ENCODE measurements around the gene RRP12. TPM values are rescaled to one million over a fixed set of nuclear protein-coding genes. Genes with fewer than 3 reads are reported as not detected.
"Not testable (repeated sequence)": the region's sequence is repeated elsewhere in the genome, so short reads cannot be mapped to it uniquely, and the experiment has no call there.

The RRP12 gene
- total and polyA plus RNA-seq, 2 of the 4 experiments (the other 2 are of a cell fraction) = 21.5 to 23.3 TPM

DNA sequence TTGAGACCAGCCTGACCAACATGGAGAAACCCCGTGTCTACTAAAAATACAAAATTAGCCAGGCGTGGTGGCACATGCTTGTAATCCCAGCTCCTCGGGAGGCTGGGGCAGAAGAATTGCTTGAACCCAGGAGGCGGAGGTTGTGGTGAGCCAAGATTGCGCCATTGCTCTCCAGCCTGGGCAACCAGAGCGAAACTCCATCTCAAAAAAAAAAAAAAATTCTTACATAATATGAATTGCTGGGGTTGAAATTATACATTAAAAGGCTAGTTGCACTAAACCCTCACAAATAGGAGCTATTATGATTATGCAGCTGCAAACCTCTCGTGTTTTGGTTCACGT is 22.6 kb upstream of the RRP12 start:
- H4K5ac ChIP-seq (ENCODE audit: low read depth, low read length); BruUV-seq (replicated peaks); H3K9me3 ChIP-seq (ENCODE audit: control insufficient read depth, insufficient read depth, low read length); H3K4ac ChIP-seq (ENCODE audit: low read depth, low read length); H2AFZ ChIP-seq (replicated peaks; ENCODE audit: low read length, poor library complexity); H3K4me2 ChIP-seq (ENCODE audit: low read depth, low read length); H2BK15ac ChIP-seq (ENCODE audit: low read depth, low read length); dilution Hi-C loops (cut with HindIII; ENCODE audit: low sequenced_read_pairs, unreplicated experiment); H3K56ac ChIP-seq (ENCODE audit: extremely low read depth, insufficient read depth, low read length); H3K18ac ChIP-seq (ENCODE audit: low read depth, low read length); H3K9ac ChIP-seq (ENCODE audit: low read depth, low read length); H4K91ac ChIP-seq (ENCODE audit: insufficient read depth, low read depth, low read length); H2AK9ac ChIP-seq (replicated peaks; ENCODE audit: low read depth, low read length, poor library complexity); intact Hi-C loops (cut with micrococcal nuclease); H3K23ac ChIP-seq (ENCODE audit: low read depth, low read length); H2BK120ac ChIP-seq (ENCODE audit: low read depth, low read length); H2BK20ac ChIP-seq (ENCODE audit: low read depth, low read length); DNase-seq; POLR2A ChIA-PET (ENCODE audit: unreplicated experiment); H4K8ac ChIP-seq (ENCODE audit: low read depth in 2 of 2, low read length in 2 of 2); in situ Hi-C loops (cut with MboI; ENCODE audit: low sequenced_read_pairs); H2AK5ac ChIP-seq (ENCODE audit: low read depth, low read length); H3K27me3 ChIP-seq (ENCODE audit: control insufficient read depth, insufficient read depth, low read length); CTCF ChIA-PET; H3K27ac ChIP-seq (ENCODE audit: insufficient read depth, low read length); H3K14ac ChIP-seq (replicated peaks; ENCODE audit: low read depth, low read length); ATAC-seq (ENCODE audit: low read depth); H2BK5ac ChIP-seq (ENCODE audit: low read depth, low read length, poor library complexity, severe bottlenecking); H3K4me3 ChIP-seq (ENCODE audit: insufficient read depth, low read depth, low read length); H3K9me1 ChIP-seq (ENCODE audit: insufficient read depth, low read length): not testable (repeated sequence)
- Histone ChIP-seq H3K4me1 (ENCODE audit: control insufficient read depth, insufficient read depth, low read length) (peaks cover 15% of the 10 kb centered on the region), H3K79me1 (ENCODE audit: low read depth in 1 of 2, low read length in 2 of 2) (peaks cover 9 to 48% of the 10 kb centered on the region in 2 experiments; a peak in 3 of 4 replicates), H4K20me1 (ENCODE audit: insufficient read depth, low read length) (peaks cover 19% of the 10 kb centered on the region), H3K36me3 (ENCODE audit: control insufficient read depth, insufficient read depth, low read length) (peaks cover 12% of the 10 kb centered on the region)
- no CpG with 5 or more reads among the region's 8 CpGs for WGBS, 2 experiments (ENCODE audit: extremely low coverage in 2 of 2, insufficient read length in 1 of 2)

Data from IMR-90 (cell line).